Cardiac muscle cell (in vitro differentiated cells and primary cell): ENCODE data around the gene CD4. TPM values are rescaled to one million over a fixed set of nuclear protein-coding genes. Genes with fewer than 3 reads are reported as not detected.

Experiments
- DNase-seq, 2 donors: peaks; one replicate each; pipeline versions ENCODE4 v3.0.0 to v3.0.0-alpha.2; 2010 to 2017; ENCODE audit warnings: low read depth in 1 of 2, low spot score in 1 of 2
- H3K27ac ChIP-seq: fragments of 200-600 bp; sonication (generic); 2 replicates; pipeline ENCODE4 v1.5.1; 2016
- H3K27me3 ChIP-seq: fragments of 200-600 bp; sonication (generic); 2 replicates; pipeline ENCODE4 v1.6.0; 2016; ENCODE audit warnings: control low read depth
- H3K36me3 ChIP-seq: fragments of 200-600 bp; sonication (generic); 2 replicates; pipeline ENCODE4 v1.5.1; 2016; ENCODE audit warnings: control low read depth
- H3K4me1 ChIP-seq: fragments of 200-600 bp; sonication (generic); 2 replicates; pipeline ENCODE4 v1.8.1; 2017; ENCODE audit warnings: low read depth, mild to moderate bottlenecking, mixed run types
- H3K4me3 ChIP-seq: fragments of 200-600 bp; sonication (generic); 2 replicates; pipeline ENCODE4 v1.5.1; 2016; ENCODE audit warnings: mild to moderate bottlenecking
- H3K9me3 ChIP-seq: fragments of 200-600 bp; sonication (generic); 2 replicates; pipeline ENCODE4 v1.5.1; 2017; ENCODE audit warnings: low read depth, mild to moderate bottlenecking, control low read depth
- CTCF ChIP-seq: IDR thresholded peaks from 2 replicates; pipeline ENCODE4 v1.5.1; 2012; ENCODE audit warnings: low read depth, mild to moderate bottlenecking, low read length
- polyA plus RNA-seq: library from polyadenylated mRNA; unstranded; fragments of >200 nt; fragmentation: Nextera tagmentation; extraction: Ambion mirVana; gene quantifications from 2 replicates; pipeline ENCODE4 v1.2.1, GENCODE V29; 2016
- total RNA-seq: library from RNA; depleted of rRNA; stranded (reverse); fragments of >200 nt; gene quantifications from 2 replicates; pipeline ENCODE4 v1.2.3, GENCODE V29; 2016

CD4 gene
- total and polyA plus RNA-seq, 2 experiments from 2014 or later: 3.3 to 5.9 TPM

GRCh38 chr12:6834254-6834653, 44.9 kb downstream of the CD4 start:
- Histone ChIP-seq H3K27ac (no peak overlapping the region), H3K4me3 (no peak overlapping the region), H3K36me3 (peaks cover 27% of the 10 kb centered on the region)

DNA sequence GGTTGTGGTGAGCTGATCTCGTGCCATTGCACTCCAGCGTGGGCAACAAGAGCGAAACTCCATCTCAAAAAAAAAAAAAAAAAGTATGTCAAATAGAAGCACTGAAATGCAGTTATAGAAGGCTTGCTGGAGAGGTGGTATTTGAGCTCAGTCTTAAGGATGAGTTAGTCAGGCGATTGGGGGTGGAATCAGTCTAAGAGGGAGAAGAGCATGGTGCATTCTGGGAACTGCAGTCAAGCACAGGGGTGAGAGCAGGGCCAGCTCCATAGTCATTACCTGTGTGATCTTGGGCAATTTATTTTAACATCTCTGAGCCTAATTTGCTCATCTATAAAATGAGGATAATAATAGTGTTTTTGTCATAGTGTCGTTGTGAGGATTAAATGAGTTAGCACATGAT, 45.5 kb downstream of the CD4 start:
- Histone ChIP-seq H3K27me3 (no peaks in the 10 kb centered on the region), H3K4me3 (no peak overlapping the region), H3K36me3 (peaks cover 30% of the 10 kb centered on the region), H3K9me3 (no peaks in the 10 kb centered on the region), H3K4me1 (peaks cover 5% of the 10 kb centered on the region), H3K27ac (no peak overlapping the region)
- TF ChIP-seq CTCF: no peak
- no peak for DNase-seq

More at GRCh38 chr12:6834254-6834653, 44.9 kb downstream of the CD4 start:
- DNase-seq: no peak
- Histone ChIP-seq H3K4me1 (peaks cover 4% of the 10 kb centered on the region), H3K9me3 (no peaks in the 10 kb centered on the region), H3K27me3 (no peaks in the 10 kb centered on the region)
- no peak for TF ChIP-seq CTCF

DNA sequence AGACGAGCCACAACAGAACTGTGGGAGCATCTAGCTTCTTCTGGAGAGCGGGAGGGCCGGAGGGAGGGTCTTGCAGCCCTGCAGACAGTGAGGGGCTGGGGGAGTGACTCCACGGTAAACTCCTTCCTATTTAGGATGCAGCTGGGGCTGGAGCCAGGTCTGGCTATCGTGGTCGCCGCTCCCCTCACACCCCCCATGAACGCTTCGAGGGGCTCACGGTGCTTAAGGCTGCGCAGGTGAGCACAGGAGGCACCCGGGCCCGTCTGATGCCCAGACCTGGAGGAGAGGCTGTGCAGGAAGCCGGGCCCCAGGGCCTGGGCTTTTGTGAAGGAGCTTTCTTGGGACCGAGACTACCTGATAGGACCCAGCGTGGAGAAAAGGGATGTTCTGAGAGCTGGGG, 47.5 kb downstream of the CD4 start:
- no peaks in the 10 kb centered on the region for H3K9me3 ChIP-seq

GRCh38 chr12:6837370-6838060, 48.2 kb downstream of the CD4 start:
- Histone ChIP-seq H3K27ac (no peak overlapping the region), H3K4me3 (no peak overlapping the region), H3K27me3 (no peaks in the 10 kb centered on the region), H3K36me3 (peaks cover 17% of the 10 kb centered on the region), H3K9me3 (no peaks in the 10 kb centered on the region), H3K4me1 (peaks cover 14% of the 10 kb centered on the region)
- no peak for DNase-seq
- no peak for TF ChIP-seq CTCF

More for the DNA sequence above, 47.5 kb downstream of the CD4 start:
- peaks cover 21% of the 10 kb centered on the region for H3K36me3 ChIP-seq
- H3K27ac ChIP-seq: no peak overlapping the region
- no peak overlapping the region for H3K4me3 ChIP-seq
- H3K4me1 ChIP-seq: peaks cover 14% of the 10 kb centered on the region
- no peaks in the 10 kb centered on the region for H3K27me3 ChIP-seq
- DNase-seq: no peak
- no peak for TF ChIP-seq CTCF

DNA sequence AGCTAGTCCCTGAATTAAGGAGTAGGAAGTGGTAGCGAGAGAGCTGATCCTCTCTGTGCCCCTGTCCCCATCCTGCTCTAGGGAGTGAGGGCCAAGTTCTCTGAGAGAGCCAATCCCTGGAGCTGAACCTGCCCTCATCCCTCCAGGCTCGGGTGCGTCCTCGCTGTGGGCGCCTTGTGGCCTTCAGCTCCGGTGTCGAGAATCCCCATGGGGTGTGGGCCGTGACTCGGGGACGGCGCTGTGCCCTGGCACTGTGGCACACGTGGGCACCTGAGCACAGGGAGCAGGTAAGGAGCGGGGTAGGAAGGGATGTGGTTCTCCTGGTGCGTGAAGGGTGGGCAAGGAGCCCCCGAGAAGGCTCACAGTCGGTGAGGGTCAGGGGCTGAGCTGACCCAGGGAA, 49.5 kb downstream of the CD4 start:
- Histone ChIP-seq H3K36me3 (peaks cover 13% of the 10 kb centered on the region), H3K4me3 (no peak overlapping the region), H3K9me3 (no peaks in the 10 kb centered on the region), H3K4me1 (peaks cover 14% of the 10 kb centered on the region), H3K27ac (no peak overlapping the region), H3K27me3 (no peaks in the 10 kb centered on the region)
- TF ChIP-seq CTCF: no peak
- no peak for DNase-seq
